Osteocyte (in vitro differentiated cells): Measurements from ENCODE around the gene TP63. TPM values are rescaled to one million over a fixed set of nuclear protein-coding genes. Genes with fewer than 3 reads are reported as not detected.

Source experiments
- DNase-seq: peaks from one replicate; pipeline ENCODE4 v3.0.0; 2021; ENCODE audit warnings: mixed read lengths; ENCODE audit not compliant: unreplicated experiment; ENCODE audit errors: extremely low spot score
- H3K27ac Mint-ChIP-seq: one replicate; pipeline ENCODE4 v1.8.0; 2021; ENCODE audit warnings: mild to moderate bottlenecking, mixed read lengths; ENCODE audit not compliant: unreplicated experiment
- H3K27me3 Mint-ChIP-seq: one replicate; pipeline ENCODE4 v1.8.0; 2021; ENCODE audit warnings: mixed read lengths; ENCODE audit not compliant: unreplicated experiment
- H3K36me3 Mint-ChIP-seq: one replicate; pipeline ENCODE4 v1.8.0; 2021; ENCODE audit warnings: mixed read lengths; ENCODE audit not compliant: unreplicated experiment
- H3K4me1 Mint-ChIP-seq: one replicate; pipeline ENCODE4 v1.8.0; 2021; ENCODE audit warnings: mixed read lengths; ENCODE audit not compliant: unreplicated experiment
- H3K4me3 Mint-ChIP-seq: one replicate; pipeline ENCODE4 v1.8.0; 2021; ENCODE audit warnings: mild to moderate bottlenecking, moderate library complexity, mixed read lengths; ENCODE audit not compliant: unreplicated experiment
- H3K9me3 Mint-ChIP-seq: one replicate; pipeline ENCODE4 v1.8.0; 2021; ENCODE audit warnings: mixed read lengths; ENCODE audit not compliant: unreplicated experiment
- total RNA-seq: library from RNA; stranded (reverse); gene quantifications from 2 replicates; pipeline ENCODE4 v1.2.1, GENCODE V29; 2021
- TF ChIP-seq, protein P1 (sequence below): fragments of 200-600 bp; sonication (generic); IDR thresholded peaks from 2 replicates; pipeline ENCODE4 v1.5.0; 2021; ENCODE audit warnings: antibody characterized with exemption, mild to moderate bottlenecking, moderate library complexity

Gene TP63
- total RNA-seq, 1 donor from 2014 or later = 0.16 TPM

DNA sequence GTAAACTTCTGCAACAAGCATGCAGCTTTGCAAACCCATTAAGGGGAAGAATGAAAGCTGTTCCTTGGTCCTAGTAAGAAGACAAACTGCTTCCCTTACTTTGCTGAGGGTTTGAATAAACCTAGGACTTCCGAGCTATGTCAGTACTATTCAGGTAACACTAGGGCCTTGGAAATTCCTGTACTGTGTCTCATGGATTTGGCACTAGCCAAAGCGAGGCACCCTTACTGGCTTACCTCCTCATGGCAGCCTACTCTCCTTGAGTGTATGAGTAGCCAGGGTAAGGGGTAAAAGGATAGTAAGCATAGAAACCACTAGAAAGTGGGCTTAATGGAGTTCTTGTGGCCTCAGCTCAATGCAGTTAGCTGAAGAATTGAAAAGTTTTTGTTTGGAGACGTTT lies 265.3 kb downstream of the TP63 start:
- Mint-ChIP-seq H3K4me3 (no peak overlapping the region), H3K4me1 (no peaks in the 10 kb centered on the region), H3K9me3 (no peaks in the 10 kb centered on the region), H3K27ac (no peak overlapping the region), H3K36me3 (no peaks in the 10 kb centered on the region), H3K27me3 (no peaks in the 10 kb centered on the region)
- TF ChIP-seq, protein P1, sequence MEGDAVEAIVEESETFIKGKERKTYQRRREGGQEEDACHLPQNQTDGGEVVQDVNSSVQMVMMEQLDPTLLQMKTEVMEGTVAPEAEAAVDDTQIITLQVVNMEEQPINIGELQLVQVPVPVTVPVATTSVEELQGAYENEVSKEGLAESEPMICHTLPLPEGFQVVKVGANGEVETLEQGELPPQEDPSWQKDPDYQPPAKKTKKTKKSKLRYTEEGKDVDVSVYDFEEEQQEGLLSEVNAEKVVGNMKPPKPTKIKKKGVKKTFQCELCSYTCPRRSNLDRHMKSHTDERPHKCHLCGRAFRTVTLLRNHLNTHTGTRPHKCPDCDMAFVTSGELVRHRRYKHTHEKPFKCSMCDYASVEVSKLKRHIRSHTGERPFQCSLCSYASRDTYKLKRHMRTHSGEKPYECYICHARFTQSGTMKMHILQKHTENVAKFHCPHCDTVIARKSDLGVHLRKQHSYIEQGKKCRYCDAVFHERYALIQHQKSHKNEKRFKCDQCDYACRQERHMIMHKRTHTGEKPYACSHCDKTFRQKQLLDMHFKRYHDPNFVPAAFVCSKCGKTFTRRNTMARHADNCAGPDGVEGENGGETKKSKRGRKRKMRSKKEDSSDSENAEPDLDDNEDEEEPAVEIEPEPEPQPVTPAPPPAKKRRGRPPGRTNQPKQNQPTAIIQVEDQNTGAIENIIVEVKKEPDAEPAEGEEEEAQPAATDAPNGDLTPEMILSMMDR = no peak
- no peak for DNase-seq

DNA sequence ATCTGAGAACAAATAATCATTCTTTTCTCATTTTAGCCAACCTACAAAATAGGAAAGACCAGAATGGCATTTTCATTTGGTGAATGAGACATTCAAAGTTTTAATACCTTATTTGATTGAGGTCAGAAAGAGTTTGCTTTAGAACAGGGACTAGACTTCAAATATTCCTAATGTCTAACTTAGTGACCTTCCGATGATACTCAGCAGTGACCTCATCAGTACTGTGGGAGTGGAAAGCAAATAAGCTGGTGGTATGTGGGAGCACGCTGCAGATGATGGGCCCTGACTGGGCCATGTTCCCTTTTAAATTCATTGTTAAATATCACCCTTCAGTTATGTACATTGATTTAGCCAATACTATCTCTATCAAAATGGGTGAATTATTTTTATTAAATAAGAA lies 266.2 kb downstream of the TP63 start:
- Mint-ChIP-seq H3K4me1 (no peaks in the 10 kb centered on the region), H3K27me3 (no peaks in the 10 kb centered on the region), H3K36me3 (no peaks in the 10 kb centered on the region), H3K27ac (no peak overlapping the region), H3K4me3 (no peak overlapping the region), H3K9me3 (no peaks in the 10 kb centered on the region)
- TF ChIP-seq, protein P1 = no peak
- DNase-seq = no peak

DNA sequence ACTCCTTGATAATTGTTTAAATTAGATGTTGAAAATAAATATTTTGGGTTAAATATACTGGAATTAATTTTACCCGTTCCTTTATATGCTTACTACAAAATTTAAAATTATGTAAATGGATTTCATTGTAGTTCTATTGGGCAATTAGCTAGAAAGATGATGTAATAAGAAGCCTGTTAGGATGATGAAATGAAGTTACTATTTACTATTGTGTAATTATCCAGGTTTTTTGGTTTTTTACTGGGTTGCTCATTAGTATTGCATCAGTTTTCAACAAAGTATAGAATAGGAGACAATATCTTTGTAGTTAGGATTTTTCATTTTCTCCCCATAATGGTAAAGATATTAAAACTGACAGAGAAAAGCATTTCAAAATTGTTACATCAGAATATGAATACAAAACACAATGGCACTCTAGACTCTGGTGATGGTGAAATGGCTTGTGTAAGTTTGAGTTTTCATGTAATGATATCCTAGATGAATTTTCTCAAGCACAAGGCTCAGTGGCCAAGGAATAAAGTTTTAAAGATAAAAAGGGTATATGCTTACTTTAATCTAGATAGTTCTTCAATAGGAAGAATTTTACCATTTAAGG lies 267.5 kb downstream of the TP63 start:
- H3K36me3 Mint-ChIP-seq = no peaks in the 10 kb centered on the region
- no peak overlapping the region for H3K27ac Mint-ChIP-seq
- no peak overlapping the region for H3K4me3 Mint-ChIP-seq
- no peaks in the 10 kb centered on the region for H3K9me3 Mint-ChIP-seq
- H3K4me1 Mint-ChIP-seq = no peaks in the 10 kb centered on the region
- no peaks in the 10 kb centered on the region for H3K27me3 Mint-ChIP-seq
- no peak for DNase-seq
- TF ChIP-seq, protein P1 = no peak

DNA sequence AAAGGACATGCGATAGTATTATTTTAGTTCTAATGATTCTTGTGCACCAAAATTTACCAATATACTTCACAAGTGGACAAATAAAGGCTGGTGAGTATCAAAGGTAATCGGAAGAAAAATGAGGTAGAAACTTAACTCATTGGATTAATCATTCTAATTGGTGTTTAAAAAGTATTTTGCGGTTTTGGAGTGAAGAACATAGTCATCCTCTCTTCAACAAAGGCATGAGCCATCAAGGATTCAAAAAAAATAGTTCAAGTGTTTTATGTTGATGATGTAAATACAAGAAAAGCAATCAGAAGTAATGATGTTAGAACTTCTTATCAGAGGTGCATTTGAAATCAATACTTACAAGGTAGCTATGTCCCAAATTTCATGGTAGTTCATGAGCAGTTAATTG lies 268.0 kb downstream of the TP63 start:
- no peaks in the 10 kb centered on the region for H3K36me3 Mint-ChIP-seq
- TF ChIP-seq, protein P1 = no peak
- H3K4me1 Mint-ChIP-seq = no peaks in the 10 kb centered on the region
- H3K27ac Mint-ChIP-seq = no peak overlapping the region
- H3K27me3 Mint-ChIP-seq = no peaks in the 10 kb centered on the region
- H3K9me3 Mint-ChIP-seq = no peaks in the 10 kb centered on the region
- H3K4me3 Mint-ChIP-seq = no peak overlapping the region
- no peak for DNase-seq

DNA sequence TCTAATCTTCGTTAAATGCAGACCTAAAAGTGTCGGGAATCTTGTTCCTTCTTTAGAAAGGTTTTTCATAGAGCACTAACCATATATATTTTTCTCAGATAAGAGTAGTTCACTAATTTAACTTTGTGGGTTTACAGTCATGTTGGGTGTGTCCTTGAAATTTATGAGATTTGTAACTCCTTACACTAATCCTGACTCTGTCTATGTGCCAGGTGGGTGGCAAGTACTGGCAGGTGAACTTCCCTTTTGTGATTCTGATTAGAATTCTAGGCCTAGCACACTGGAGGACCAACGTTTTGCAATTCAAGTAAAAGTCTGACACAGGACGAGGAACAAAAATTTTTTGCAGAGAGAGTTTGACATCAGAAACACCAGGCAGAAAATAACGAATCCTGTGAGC lies 269.4 kb downstream of the TP63 start:
- DNase-seq = no peak
- no peak overlapping the region for H3K27ac Mint-ChIP-seq
- H3K4me3 Mint-ChIP-seq = no peak overlapping the region
- H3K4me1 Mint-ChIP-seq = no peaks in the 10 kb centered on the region
- H3K9me3 Mint-ChIP-seq = no peaks in the 10 kb centered on the region
- H3K36me3 Mint-ChIP-seq = no peaks in the 10 kb centered on the region
- no peaks in the 10 kb centered on the region for H3K27me3 Mint-ChIP-seq
- TF ChIP-seq, protein P1 = no peak
